Right lobe of liver (tissue), 6 donors: ENCODE data around the gene MRGPRD. TPM values are rescaled to one million over a fixed set of nuclear protein-coding genes. Genes with fewer than 3 reads are reported as not detected.

ENCODE experiments used
- ATAC-seq, 4 donors: fragments of 200-7000 bp; cut with Tn5 transposase; one replicate each; pipeline ENCODE4 v1.9.1; 2020; ENCODE audit warnings: mild to moderate bottlenecking in 4 of 4, moderate library complexity in 4 of 4
- DNase-seq, 3 donors: peaks; one replicate each; pipeline ENCODE4 v3.0.0-alpha.2; 2020
- H3K27ac ChIP-seq, 3 donors: fragments of 200-600 bp; one replicate each; pipeline ENCODE4 v1.8.0; 2022
- H3K27me3 ChIP-seq, 2 donors: fragments of 200-600 bp; one replicate each; pipeline ENCODE4 v1.8.0; 2022
- H3K36me3 ChIP-seq, 4 donors: fragments of 200-600 bp; sonication (generic) in 1 of 4; one replicate each; pipeline versions ENCODE4 v1.5.1 to v1.8.0; 2017 to 2022; ENCODE audit warnings: control low read depth in 1 of 4
- H3K4me1 ChIP-seq, 4 donors: fragments of 200-600 bp; sonication (generic) in 1 of 4; one replicate each; pipeline versions ENCODE4 v1.5.1 to v1.8.0; 2017 to 2022; ENCODE audit warnings: control low read depth in 1 of 4
- H3K4me3 ChIP-seq, 3 donors: fragments of 200-600 bp; one replicate each; pipeline ENCODE4 v1.8.0; 2022
- H3K9me3 ChIP-seq, 4 donors: fragments of 200-600 bp; sonication (generic) in 1 of 4; one replicate each; pipeline versions ENCODE4 v1.5.1 to v1.8.0; 2017 to 2022; ENCODE audit warnings: control low read depth in 1 of 4
- POLR2A ChIP-seq: fragments of 450-650 bp; IDR thresholded peaks from one replicate; pipeline ENCODE4 v1.6.1; 2017; ENCODE audit warnings: antibody characterized with exemption, mild to moderate bottlenecking
- WGBS: methylation state at CpG from one replicate; pipeline ENCODE4 v1.1.6; 2018; ENCODE audit warnings: low coverage, low lambda C conversion rate; ENCODE audit not compliant: insufficient coverage; ENCODE audit errors: missing lambda C conversion rate; 5-methylcytosine and 5-hydroxymethylcytosine counted together
- intact Hi-C, 2 donors: fragments of 100-400 bp; cut with DNase I; formaldehyde crosslinking; loops; one replicate each; pipeline versions ENCODE4 v1.11.2 to v1.14.1; 2022
- total RNA-seq, 6 experiments: library from RNA; depleted of rRNA in 2 of 6; stranded (reverse); fragments of >200 nt in 2 of 6; fragmentation: NEBNext Ultra II Directional in 3 of 6; extraction: Animal tissue kit (Norgen Biotek cat#: 25700) in 3 of 6; gene quantifications; one replicate each; pipeline versions ENCODE4 v1.1.0 to v1.2.4, GENCODE V29; 2016 to 2023
- TF ChIP-seq, protein P1 (sequence below), 4 donors: fragments of 200-600 bp in 3 of 4; fragments of 450-650 bp in 1 of 4; IDR thresholded peaks; one replicate each; pipeline versions ENCODE4 v1.5.1 to v1.8.0; 2016 to 2022; ENCODE audit warnings: antibody characterized with exemption in 4 of 4, mild to moderate bottlenecking in 2 of 4
- donor health status: DM: no; HTN: yes; CAD: no.
- donor health status: DM: no; HTN: no; CAD: no.
- donor health status: DM: no; HTN: no; CAD: no.
- donor health status: DM: no; HTN: yes; CAD: no.
- donor health status: DM: no; HTN: yes; CAD: no.

MRGPRD gene
- total RNA-seq, 6 experiments from 2014 or later, result not detected

DNA sequence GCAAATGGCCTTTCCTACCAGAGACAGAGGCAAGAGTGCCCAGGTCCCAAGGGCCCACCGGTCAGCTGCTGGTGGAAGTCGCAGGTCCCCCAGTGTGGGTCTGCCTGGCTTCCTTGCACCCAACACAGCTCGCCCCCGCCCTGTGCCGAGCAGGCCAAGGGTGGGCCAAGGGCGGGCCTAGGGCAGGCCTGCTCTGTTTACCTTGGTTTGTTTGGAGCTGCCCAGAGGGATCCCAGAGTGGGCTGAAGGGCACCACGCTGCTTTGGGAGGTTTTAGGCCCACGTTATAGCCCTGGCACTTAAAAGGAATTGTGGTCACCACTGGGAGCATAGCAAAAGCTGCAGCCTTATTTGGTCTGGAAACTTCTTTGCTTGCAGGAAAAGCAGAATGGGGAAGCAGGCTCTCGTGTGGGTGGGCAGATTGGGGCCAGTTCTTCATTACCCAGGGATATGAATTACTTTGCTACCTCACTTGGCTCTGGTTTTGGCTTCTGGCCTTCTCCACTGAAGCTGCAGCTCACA, 38.0 kb downstream of the MRGPRD start:
- no peak for DNase-seq
- Histone ChIP-seq H3K27me3 (no peaks in the 10 kb centered on the region), H3K4me3 (no peak overlapping the region), H3K36me3 (peaks cover 0 to 9% (median 0%) of the 10 kb centered on the region in 4 donors), H3K4me1 (no peaks in the 10 kb centered on the region), H3K9me3 (no peaks in the 10 kb centered on the region), H3K27ac (no peak overlapping the region)
- intact Hi-C loops, result no loop called here
- TF ChIP-seq, protein P1, sequence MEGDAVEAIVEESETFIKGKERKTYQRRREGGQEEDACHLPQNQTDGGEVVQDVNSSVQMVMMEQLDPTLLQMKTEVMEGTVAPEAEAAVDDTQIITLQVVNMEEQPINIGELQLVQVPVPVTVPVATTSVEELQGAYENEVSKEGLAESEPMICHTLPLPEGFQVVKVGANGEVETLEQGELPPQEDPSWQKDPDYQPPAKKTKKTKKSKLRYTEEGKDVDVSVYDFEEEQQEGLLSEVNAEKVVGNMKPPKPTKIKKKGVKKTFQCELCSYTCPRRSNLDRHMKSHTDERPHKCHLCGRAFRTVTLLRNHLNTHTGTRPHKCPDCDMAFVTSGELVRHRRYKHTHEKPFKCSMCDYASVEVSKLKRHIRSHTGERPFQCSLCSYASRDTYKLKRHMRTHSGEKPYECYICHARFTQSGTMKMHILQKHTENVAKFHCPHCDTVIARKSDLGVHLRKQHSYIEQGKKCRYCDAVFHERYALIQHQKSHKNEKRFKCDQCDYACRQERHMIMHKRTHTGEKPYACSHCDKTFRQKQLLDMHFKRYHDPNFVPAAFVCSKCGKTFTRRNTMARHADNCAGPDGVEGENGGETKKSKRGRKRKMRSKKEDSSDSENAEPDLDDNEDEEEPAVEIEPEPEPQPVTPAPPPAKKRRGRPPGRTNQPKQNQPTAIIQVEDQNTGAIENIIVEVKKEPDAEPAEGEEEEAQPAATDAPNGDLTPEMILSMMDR (IDR thresholded peaks at IDR 0.05), result no peak
- TF ChIP-seq POLR2A, result no peak
- ATAC-seq, result peak in 3 of 4 donors; percentile 14 to 27 (median 25)
- WGBS, result 33% methylated on average over 1 of the region's 9 CpGs

DNA sequence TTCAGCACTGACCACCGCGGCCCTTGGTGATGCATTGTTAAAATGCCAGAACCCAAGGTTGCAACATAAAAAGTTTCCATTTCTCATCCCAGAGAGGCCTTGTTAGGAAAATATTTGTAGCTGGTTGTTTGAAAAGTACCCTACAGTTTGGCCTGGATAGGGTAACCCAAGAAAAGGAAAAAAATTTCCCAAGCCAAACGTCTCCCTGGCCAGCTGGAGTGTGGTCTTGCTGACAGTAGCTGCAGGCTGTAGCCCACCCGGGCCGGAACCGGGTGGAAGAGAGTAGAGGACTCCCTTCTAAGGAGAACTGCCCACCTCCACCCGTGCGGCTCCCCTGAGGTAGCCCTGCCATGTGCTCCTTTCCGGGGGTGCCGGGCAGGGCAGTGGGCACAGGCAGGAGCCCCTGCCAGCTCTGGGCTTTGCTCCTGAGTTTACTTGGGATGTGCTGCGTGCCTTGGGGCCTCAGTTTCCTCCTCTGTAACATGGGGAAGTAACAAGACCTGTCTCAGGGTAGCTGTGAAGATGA, 38.6 kb downstream of the MRGPRD start:
- intact Hi-C loops, result no loop called here
- Histone ChIP-seq H3K27ac (no peak overlapping the region), H3K9me3 (no peaks in the 10 kb centered on the region), H3K36me3 (peaks cover 0 to 14% (median 2%) of the 10 kb centered on the region in 4 donors), H3K27me3 (no peaks in the 10 kb centered on the region), H3K4me3 (no peak overlapping the region), H3K4me1 (no peaks in the 10 kb centered on the region)
- WGBS, result 61% methylated on average over 3 of the region's 11 CpGs
- DNase-seq (no peak), ATAC-seq (peak in 1 of 4 donors; percentile 4)
- no peak for TF ChIP-seq POLR2A
- TF ChIP-seq, protein P1 (IDR thresholded peaks at IDR 0.05), result no peak

DNA sequence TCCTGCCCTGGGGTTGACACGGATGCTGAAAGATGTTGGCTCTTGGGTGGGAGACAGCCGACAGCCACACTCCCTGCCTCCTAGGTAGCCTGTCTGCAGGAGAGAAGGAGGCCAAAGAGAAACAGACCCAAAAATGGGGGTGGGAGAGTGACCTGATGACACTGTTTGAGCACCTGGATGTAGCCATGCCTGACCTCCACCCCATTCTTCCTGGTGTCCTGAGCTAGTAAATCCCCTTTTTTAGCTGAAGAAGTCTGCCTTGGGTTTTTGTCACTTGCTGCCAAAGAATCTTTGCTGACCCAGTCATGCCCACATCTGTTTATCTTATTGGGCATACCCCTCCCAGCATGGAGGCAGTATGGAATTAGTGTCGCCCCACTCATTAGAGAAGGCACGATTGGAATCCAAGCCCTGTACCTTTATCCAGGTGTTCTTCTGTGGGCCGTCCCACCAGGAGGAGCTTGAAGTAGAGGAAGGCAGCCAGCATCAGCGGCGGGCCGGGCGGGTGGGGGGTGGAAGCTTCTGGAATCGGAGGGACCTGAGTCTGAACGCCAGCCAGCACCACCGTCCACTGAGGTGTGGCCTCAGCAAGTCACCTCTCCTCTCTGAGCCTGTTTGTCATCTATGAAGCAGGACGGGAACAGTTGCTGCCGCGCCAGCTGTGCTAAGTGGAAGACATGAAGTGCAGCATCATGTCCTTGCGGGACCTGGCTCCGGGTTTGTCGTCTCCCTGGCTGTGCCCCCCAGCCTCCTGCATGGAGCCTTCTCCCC, 39.3 kb downstream of the MRGPRD start:
- Histone ChIP-seq H3K4me1 (no peaks in the 10 kb centered on the region), H3K27ac (no peak overlapping the region), H3K9me3 (no peaks in the 10 kb centered on the region), H3K27me3 (no peaks in the 10 kb centered on the region), H3K4me3 (no peak overlapping the region), H3K36me3 (peaks cover 0 to 21% (median 9%) of the 10 kb centered on the region in 4 donors)
- WGBS, result 86% methylated on average over 12 of the region's 18 CpGs
- TF ChIP-seq, protein P1 (IDR thresholded peaks at IDR 0.05), result no peak
- TF ChIP-seq POLR2A, result no peak
- DNase-seq, result no peak
- no peak for ATAC-seq
- intact Hi-C loops, result no loop called here

DNA sequence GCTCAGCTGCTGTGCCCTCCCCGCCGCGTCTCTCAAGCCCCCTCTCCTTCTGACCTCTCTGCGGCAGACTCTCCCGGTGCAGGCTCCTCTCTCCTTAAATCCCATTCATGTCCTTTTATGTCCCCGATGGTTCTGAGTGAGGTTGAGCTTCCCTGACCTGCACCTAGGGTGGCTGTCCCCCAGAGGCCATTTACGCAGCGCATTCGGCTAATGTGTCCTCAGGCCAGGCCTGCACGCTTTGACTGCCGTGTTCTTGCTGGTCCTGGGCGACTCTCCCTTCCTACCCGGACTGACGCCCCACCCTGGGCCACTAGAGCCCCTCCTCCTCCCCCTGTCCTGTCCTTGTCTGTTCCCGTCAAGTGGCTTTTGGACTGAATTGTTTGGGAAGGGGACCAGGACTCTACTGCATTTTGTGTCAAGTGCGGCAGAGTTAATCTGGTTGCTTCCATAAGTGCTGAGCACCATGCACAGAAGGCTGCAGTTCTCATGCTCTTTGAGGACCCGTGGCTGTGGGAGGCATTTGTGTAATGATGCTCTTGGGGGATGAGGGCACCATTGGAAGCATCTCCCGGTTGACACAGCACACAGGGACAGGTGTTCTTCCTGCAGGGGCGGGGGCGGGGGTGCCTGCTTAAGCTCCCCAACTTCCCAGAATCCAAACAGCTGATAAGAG, 40.0 kb downstream of the MRGPRD start:
- Histone ChIP-seq H3K36me3 (peaks cover 0 to 28% (median 13%) of the 10 kb centered on the region in 4 donors), H3K4me3 (no peak overlapping the region), H3K4me1 (no peaks in the 10 kb centered on the region), H3K27me3 (no peaks in the 10 kb centered on the region), H3K27ac (no peak overlapping the region), H3K9me3 (no peaks in the 10 kb centered on the region)
- no peak for DNase-seq
- ATAC-seq, result no peak
- TF ChIP-seq, protein P1 (IDR thresholded peaks at IDR 0.05), result no peak
- no peak for TF ChIP-seq POLR2A
- 88% methylated on average over 4 of the region's 20 CpGs for WGBS
- intact Hi-C loops, result no loop called here
